GM23338 (cell line): ENCODE measurements around the gene TBCB. TPM values are rescaled to one million over a fixed set of nuclear protein-coding genes. Genes with fewer than 3 reads are reported as not detected.

Experiments used
- ATAC-seq: fragments of 200-7000 bp; cut with Tn5 transposase; 3 replicates; pipeline ENCODE4 v1.9.1; 2020
- DNase-seq: peaks from one replicate; pipeline ENCODE4 v3.0.0-alpha.2; 2015; ENCODE audit warnings: low spot score
- H2AFZ ChIP-seq: fragments of 200-600 bp; sonication (generic); 2 replicates; pipeline ENCODE4 v1.8.0; 2016; ENCODE audit warnings: antibody characterized with exemption, mild to moderate bottlenecking, moderate library complexity
- H3F3A ChIP-seq: fragments of 200-600 bp; sonication (generic); replicated peaks from 2 replicates; pipeline ENCODE4 v1.8.0; 2017; ENCODE audit warnings: antibody characterized with exemption, mixed run types, low read depth
- H3K27ac ChIP-seq: fragments of 200-600 bp; sonication (generic); 2 replicates; pipeline ENCODE4 v1.6.1; 2016; ENCODE audit warnings: low read depth
- H3K27me3 ChIP-seq: fragments of 200-600 bp; sonication (generic); 2 replicates; pipeline ENCODE4 v1.8.0; 2016; ENCODE audit warnings: mild to moderate bottlenecking, mixed run types, moderate library complexity; ENCODE audit not compliant: insufficient read depth
- H3K36me3 ChIP-seq: fragments of 200-600 bp; sonication (generic); 2 replicates; pipeline ENCODE4 v1.8.0; 2016; ENCODE audit warnings: mild to moderate bottlenecking; ENCODE audit not compliant: insufficient read depth
- H3K4me1 ChIP-seq: fragments of 200-600 bp; sonication (generic); 2 replicates; pipeline ENCODE4 v1.8.0; 2016; ENCODE audit warnings: mild to moderate bottlenecking, moderate library complexity; ENCODE audit not compliant: insufficient read depth
- H3K4me2 ChIP-seq: fragments of 200-600 bp; sonication (generic); 2 replicates; pipeline ENCODE4 v1.7.1; 2017; ENCODE audit warnings: mixed run types
- H3K4me3 ChIP-seq: fragments of 200-600 bp; sonication (generic); 2 replicates; pipeline ENCODE4 v1.6.1; 2016; ENCODE audit warnings: mixed run types
- H3K79me2 ChIP-seq: fragments of 200-600 bp; sonication (generic); replicated peaks from 2 replicates; pipeline ENCODE4 v1.8.0; 2017; ENCODE audit warnings: mild to moderate bottlenecking; ENCODE audit not compliant: insufficient read depth
- H3K9me2 ChIP-seq: fragments of 200-600 bp; sonication (generic); 2 replicates; pipeline ENCODE4 v1.8.0; 2017; ENCODE audit not compliant: insufficient read depth
- H4K20me1 ChIP-seq: fragments of 200-600 bp; sonication (generic); replicated peaks from 2 replicates; pipeline ENCODE4 v1.8.0; 2017; ENCODE audit warnings: mild to moderate bottlenecking; ENCODE audit not compliant: insufficient read depth
- H3K27ac Mint-ChIP-seq: 2 replicates; pipeline ENCODE4 v1.8.0; 2020; ENCODE audit warnings: inconsistent platforms, mild to moderate bottlenecking, moderate library complexity, mixed read lengths
- H3K27me3 Mint-ChIP-seq: 3 replicates; pipeline ENCODE4 v1.8.0; 2022; ENCODE audit warnings: low read depth, mild to moderate bottlenecking, moderate library complexity, mixed read lengths, inconsistent platforms; ENCODE audit not compliant: insufficient read depth, poor library complexity
- H3K36me3 Mint-ChIP-seq: 3 replicates; pipeline ENCODE4 v1.8.0; 2021; ENCODE audit warnings: low read depth, mild to moderate bottlenecking, inconsistent platforms, moderate library complexity, mixed read lengths
- H3K4me1 Mint-ChIP-seq: 3 replicates; pipeline ENCODE4 v1.8.0; 2020; ENCODE audit warnings: mild to moderate bottlenecking, inconsistent platforms, mixed read lengths
- H3K4me3 Mint-ChIP-seq: 3 replicates; pipeline ENCODE4 v1.8.0; 2021; ENCODE audit warnings: moderate library complexity, mild to moderate bottlenecking, inconsistent platforms, mixed read lengths
- H3K9me3 Mint-ChIP-seq: 3 replicates; pipeline ENCODE4 v1.8.0; 2020; ENCODE audit warnings: moderate library complexity, mild to moderate bottlenecking, inconsistent platforms, mixed read lengths
- CREB1 ChIP-seq: fragments of 250-450 bp; sonication (Bioruptor Pico); IDR thresholded peaks from 2 replicates; pipeline ENCODE4 v1.5.0; 2020; ENCODE audit warnings: low read depth, mild to moderate bottlenecking, moderate library complexity
- EZH2 ChIP-seq: fragments of 200-600 bp; sonication (generic); IDR thresholded peaks from one replicate; pipeline ENCODE4 v1.8.0; 2017; ENCODE audit warnings: antibody characterized with exemption, mild to moderate bottlenecking, low read depth; ENCODE audit not compliant: unreplicated experiment
- EZH2phosphoT487 ChIP-seq: fragments of 200-600 bp; sonication (generic); IDR thresholded peaks from one replicate; pipeline ENCODE4 v1.8.1; 2018; ENCODE audit warnings: antibody characterized with exemption; ENCODE audit not compliant: unreplicated experiment
- JUNB ChIP-seq: IDR thresholded peaks from one replicate; pipeline ENCODE4 v1.6.1; 2016; ENCODE audit warnings: antibody characterized with exemption; ENCODE audit not compliant: unreplicated experiment
- NANOG ChIP-seq: IDR thresholded peaks from 2 replicates; pipeline ENCODE4 v1.6.1; 2016; ENCODE audit warnings: antibody characterized with exemption, borderline replicate concordance
- POLR2AphosphoS5 ChIP-seq: IDR thresholded peaks from 2 replicates; pipeline ENCODE4 v1.6.1; 2016; ENCODE audit warnings: antibody characterized with exemption, low read depth
- REST ChIP-seq: IDR thresholded peaks from one replicate; pipeline ENCODE4 v1.6.1; 2018; ENCODE audit warnings: antibody characterized with exemption; ENCODE audit not compliant: unreplicated experiment
- STAT1 ChIP-seq: IDR thresholded peaks from one replicate; pipeline ENCODE4 v1.6.1; 2016; ENCODE audit warnings: antibody characterized with exemption; ENCODE audit not compliant: unreplicated experiment
- ZNF114 ChIP-seq: fragments of 250-450 bp; sonication (Bioruptor Pico); IDR thresholded peaks from 2 replicates; pipeline ENCODE4 v1.5.0; 2020; ENCODE audit warnings: mild to moderate bottlenecking, moderate library complexity
- ZNF331 ChIP-seq: fragments of 250-450 bp; sonication (Bioruptor Pico); IDR thresholded peaks from 2 replicates; pipeline ENCODE4 v1.5.0; 2020; ENCODE audit warnings: low read depth, mild to moderate bottlenecking, moderate library complexity
- ZNF462 ChIP-seq: fragments of 250-450 bp; sonication (Bioruptor Pico); IDR thresholded peaks from 2 replicates; pipeline ENCODE4 v1.5.0; 2020; ENCODE audit warnings: mild to moderate bottlenecking, moderate library complexity
- polyA plus RNA-seq: library from polyadenylated mRNA; unstranded; fragments of >200 nt; fragmentation: Nextera tagmentation; extraction: Ambion mirVana; gene quantifications from 2 replicates; pipeline ENCODE4 v1.2.1, GENCODE V29; 2016
- total RNA-seq: library from RNA; depleted of rRNA; stranded (reverse); fragments of >200 nt; shearing (Covaris generic); gene quantifications from 2 replicates; pipeline ENCODE4 v1.2.3, GENCODE V29; 2014
- TF ChIP-seq, protein P1 (sequence below): IDR thresholded peaks from 2 replicates; pipeline ENCODE4 v1.6.1; 2016; ENCODE audit warnings: antibody characterized with exemption
- TF ChIP-seq, protein P2 (sequence below), 2 experiments: fragments of 200-600 bp in 1 of 2; sonication (generic) in 1 of 2; conservative IDR thresholded peaks; 2 replicates each; pipeline versions ENCODE4 v1.5.1 to v1.6.1; 2016 to 2017; ENCODE audit warnings: antibody characterized with exemption in 2 of 2, low read depth in 2 of 2, mild to moderate bottlenecking in 2 of 2, moderate library complexity in 1 of 2

TBCB gene
- total and polyA plus RNA-seq, 2 experiments from 2014 or later: 275 to 290 TPM

DNA sequence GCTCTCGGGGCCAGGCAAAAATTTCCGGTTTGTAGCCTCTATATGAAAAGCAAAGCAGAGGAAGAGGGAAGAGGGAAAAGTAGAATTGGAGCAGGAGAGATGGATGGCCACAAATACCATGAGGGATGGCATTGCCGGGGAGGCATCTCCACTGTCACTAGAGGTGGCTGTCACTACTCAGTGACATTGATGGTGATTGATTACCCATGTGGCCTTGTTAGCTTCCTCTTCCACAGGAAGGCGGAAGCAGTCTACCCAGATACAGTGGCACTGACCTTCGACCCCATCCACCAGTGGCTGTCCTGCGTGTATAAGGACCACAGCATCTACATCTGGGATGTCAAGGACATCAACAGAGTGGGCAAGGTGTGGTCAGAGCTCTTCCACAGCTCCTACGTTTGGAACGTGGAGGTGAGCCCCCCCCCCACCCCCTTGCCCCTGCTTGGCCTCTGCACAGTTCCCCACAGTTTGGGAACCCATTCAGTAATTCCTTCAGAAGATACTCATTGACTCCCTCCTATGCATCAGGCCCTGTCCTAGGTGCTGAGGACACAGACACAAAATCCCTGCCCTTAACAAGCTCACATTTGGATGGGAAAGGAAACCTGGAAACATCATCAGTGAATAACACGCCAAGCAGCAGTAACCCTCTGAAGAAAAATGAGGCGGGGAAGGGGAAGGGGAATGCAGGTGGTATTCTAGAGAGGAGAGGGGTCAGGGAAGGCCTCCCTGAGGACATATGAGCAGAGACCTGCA lies 42.0 kb upstream of the TBCB start:
- H3K9me2 ChIP-seq: no peaks in the 10 kb centered on the region
- no peak for DNase-seq
- no peak for TF ChIP-seq ZNF331 (CRISPR knock-in tag)
- TF ChIP-seq NANOG: no peak
- TF ChIP-seq, protein P1, sequence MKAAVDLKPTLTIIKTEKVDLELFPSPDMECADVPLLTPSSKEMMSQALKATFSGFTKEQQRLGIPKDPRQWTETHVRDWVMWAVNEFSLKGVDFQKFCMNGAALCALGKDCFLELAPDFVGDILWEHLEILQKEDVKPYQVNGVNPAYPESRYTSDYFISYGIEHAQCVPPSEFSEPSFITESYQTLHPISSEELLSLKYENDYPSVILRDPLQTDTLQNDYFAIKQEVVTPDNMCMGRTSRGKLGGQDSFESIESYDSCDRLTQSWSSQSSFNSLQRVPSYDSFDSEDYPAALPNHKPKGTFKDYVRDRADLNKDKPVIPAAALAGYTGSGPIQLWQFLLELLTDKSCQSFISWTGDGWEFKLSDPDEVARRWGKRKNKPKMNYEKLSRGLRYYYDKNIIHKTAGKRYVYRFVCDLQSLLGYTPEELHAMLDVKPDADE: no peak
- no peak for TF ChIP-seq POLR2AphosphoS5
- no peak for TF ChIP-seq CREB1 (CRISPR knock-in tag)
- no peak for TF ChIP-seq EZH2
- TF ChIP-seq ZNF114 (CRISPR knock-in tag): no peak
- no peak for TF ChIP-seq REST
- no peak for TF ChIP-seq ZNF462 (CRISPR knock-in tag)
- TF ChIP-seq, protein P2, sequence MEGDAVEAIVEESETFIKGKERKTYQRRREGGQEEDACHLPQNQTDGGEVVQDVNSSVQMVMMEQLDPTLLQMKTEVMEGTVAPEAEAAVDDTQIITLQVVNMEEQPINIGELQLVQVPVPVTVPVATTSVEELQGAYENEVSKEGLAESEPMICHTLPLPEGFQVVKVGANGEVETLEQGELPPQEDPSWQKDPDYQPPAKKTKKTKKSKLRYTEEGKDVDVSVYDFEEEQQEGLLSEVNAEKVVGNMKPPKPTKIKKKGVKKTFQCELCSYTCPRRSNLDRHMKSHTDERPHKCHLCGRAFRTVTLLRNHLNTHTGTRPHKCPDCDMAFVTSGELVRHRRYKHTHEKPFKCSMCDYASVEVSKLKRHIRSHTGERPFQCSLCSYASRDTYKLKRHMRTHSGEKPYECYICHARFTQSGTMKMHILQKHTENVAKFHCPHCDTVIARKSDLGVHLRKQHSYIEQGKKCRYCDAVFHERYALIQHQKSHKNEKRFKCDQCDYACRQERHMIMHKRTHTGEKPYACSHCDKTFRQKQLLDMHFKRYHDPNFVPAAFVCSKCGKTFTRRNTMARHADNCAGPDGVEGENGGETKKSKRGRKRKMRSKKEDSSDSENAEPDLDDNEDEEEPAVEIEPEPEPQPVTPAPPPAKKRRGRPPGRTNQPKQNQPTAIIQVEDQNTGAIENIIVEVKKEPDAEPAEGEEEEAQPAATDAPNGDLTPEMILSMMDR (conservative IDR thresholded peaks at IDR 0.05; ENCODE audit: low read depth in 2 of 2): no peak
- TF ChIP-seq JUNB: no peak
- no peak for TF ChIP-seq EZH2phosphoT487
- TF ChIP-seq STAT1: no peak
- Mint-ChIP-seq H3K4me1 (no peaks in the 10 kb centered on the region), H3K4me3 (no peak overlapping the region), H3K27ac (no peak overlapping the region), H3K27me3 (peaks cover 3% of the 10 kb centered on the region), H3K9me3 (peaks cover 4% of the 10 kb centered on the region; the same call in 1 of the 3 replicates), H3K36me3 (peaks cover 74% of the 10 kb centered on the region)
- ATAC-seq: no peak
- H3K27me3 ChIP-seq: no peaks in the 10 kb centered on the region
- H2AFZ ChIP-seq: no peak overlapping the region
- H3K36me3 ChIP-seq: peaks cover 27% of the 10 kb centered on the region
- peaks cover 11% of the 10 kb centered on the region; the same call in 1 of the 2 replicates for H3F3A ChIP-seq
- no peaks in the 10 kb centered on the region for H3K79me2 ChIP-seq
- no peak overlapping the region for H3K4me2 ChIP-seq
- H3K4me3 ChIP-seq: no peak overlapping the region
- no peak overlapping the region for H3K27ac ChIP-seq
- peaks cover 19% of the 10 kb centered on the region for H4K20me1 ChIP-seq
- no peaks in the 10 kb centered on the region for H3K4me1 ChIP-seq
